Measurements from ENCODE around the gene ATG10. TPM values are rescaled to one million over a fixed set of nuclear protein-coding genes. Genes with fewer than 3 reads are reported as not detected.
"Not testable (repeated sequence)": the region's sequence is repeated elsewhere in the genome, so short reads cannot be mapped to it uniquely, and the experiment has no call there.

Gene ATG10
- 1.6 and 4.4 TPM in 2 replicates for total RNA-seq (2014; rRNA removed; shearing (Covaris generic))

DNA sequence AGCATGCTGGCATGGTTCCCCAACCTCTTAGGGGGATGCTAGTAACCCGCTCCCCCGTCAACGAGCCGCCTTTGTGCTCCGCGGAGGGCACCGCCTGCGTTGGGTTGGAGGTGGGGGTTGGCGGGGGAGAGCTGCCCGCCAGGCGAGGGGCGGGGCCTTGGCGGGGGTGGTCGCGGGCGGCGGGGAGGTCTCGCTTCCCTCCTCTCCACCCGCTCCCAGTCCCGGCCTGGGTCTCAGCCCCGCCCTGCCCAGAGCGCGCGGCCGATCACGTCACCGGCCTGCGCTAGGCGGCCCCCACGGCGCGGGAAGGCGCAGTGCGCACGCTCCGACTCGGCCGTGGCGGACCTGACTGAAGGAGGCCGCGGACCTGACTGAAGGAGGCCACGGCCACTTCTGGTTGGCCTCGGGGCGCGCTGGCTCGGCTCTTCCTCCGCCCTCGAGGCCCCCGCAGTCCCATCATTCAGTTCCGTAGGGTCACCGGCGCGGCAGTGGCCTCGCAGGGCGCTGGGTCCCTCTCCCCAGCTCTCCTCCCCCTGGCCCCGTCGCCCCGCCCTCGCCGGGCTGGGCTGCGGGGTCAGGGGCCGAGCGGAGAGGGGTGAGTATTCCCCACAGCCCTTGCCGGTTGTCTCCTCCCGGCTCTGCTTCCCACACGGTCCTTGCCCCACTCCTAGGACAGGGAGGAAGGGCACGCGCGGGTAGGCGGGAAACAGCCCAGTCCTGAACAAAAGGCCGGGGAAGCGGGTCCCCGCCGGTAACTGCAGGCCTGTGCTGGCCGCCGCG is at the start of gene ATG10:
Gene ATG10 (plus strand): TSS at position 312 of the 780 bp plus-strand sequence. CDS start 15,548 bp downstream, outside the sequence.
- peak; percentile 88 for DNase-seq (ENCODE audit: low spot score)

DNA sequence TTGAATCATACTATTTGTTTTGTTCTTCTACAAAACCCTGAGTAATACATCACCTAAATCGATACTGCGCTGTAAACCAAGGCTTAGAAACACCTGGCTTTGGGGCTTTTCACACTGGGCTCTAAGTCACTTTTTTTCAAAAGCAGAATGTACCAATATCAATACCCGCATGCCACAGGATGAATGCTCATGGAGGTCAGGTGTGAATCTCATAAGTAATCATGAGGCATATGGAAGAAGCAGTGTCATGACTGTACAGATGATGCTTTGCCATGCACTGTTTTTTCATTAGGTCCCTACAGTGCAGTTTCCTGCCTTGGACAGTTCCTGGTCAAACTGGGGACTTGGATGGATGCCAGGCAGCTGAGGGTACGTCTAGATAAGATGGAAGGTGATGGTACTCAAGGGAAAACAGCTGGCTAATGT is 49.0 kb upstream of the ATG10 start:
- no peak for DNase-seq (ENCODE audit: low spot score)

DNA sequence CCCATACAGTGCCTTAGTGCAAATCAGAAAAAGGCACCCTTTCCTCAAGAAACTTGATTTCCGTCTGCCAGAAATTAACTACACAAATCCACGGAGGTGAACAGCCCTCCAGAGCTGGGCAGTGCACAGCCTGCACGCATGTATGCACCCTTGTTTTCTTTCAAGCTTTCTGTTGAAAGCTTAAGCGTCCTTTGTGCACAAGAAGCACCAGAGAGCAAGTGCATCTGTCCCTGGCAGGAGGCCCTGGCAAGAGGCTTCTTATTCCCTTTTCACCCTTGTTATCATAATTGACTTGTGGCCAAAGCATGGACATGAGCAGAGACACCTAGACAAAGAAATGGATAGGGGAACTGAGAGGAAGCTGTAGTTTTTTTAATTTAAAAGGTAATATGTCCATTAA is 47.4 kb upstream of the ATG10 start:
- DNase-seq (ENCODE audit: low spot score) = no peak

DNA sequence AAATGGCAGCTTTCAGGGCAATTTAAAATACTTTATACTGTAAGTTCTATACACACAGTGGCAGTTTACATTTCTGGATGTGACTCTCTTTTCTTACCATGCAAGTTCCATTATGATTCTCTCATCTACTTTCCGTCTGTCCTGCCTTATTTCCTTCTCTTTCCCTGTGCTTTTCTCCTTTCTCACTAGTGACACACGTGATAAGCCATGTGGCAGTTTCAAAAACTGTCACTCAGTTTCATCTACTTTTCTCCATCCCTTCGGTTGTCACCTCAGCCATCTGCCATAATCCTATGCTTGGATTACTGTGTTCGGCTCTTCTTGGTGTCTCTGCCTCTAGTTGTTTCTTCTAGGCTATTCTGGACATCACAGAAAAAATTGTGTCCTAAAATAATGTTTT is 46.8 kb upstream of the ATG10 start:
- DNase-seq (ENCODE audit: low spot score) = no peak

DNA sequence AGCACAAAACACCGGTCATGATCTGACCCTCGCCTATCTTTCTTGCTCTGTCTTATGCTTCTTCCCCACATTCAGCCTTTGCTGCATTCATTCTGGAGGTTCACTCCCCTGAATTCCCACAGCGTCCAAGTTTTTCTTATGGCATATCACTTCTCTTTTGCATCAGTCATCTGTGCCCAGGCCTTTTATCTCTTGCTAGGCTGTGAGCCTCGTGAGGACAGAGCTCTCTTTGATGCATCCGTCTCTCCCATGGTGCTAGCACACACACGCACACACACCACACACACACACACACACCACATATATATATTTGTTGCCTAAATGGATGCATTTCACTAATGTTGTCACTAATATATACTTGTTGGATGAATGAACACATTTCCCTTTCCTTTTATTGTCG is 45.8 kb upstream of the ATG10 start:
- no peak for DNase-seq (ENCODE audit: low spot score)

DNA sequence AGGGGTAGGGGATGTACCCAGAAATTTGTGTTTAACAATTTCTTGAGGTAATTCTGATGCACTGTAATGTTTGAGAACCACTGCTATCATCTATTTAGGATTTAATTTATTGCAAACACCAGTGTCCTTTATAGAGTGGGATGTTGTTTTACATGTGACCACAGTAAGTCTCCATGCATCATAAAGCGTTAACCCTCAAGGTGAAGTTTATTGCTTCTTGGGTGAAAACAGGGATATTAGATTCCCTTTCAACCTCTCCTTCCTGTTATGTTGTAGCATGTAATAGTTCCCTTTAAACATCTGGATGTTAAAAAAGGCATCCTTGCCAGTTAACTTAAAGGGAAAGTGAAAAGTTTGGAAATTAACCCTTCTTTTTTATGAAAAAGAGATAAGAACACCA is 35.8 kb upstream of the ATG10 start:
- no peak for DNase-seq (ENCODE audit: low spot score)

DNA sequence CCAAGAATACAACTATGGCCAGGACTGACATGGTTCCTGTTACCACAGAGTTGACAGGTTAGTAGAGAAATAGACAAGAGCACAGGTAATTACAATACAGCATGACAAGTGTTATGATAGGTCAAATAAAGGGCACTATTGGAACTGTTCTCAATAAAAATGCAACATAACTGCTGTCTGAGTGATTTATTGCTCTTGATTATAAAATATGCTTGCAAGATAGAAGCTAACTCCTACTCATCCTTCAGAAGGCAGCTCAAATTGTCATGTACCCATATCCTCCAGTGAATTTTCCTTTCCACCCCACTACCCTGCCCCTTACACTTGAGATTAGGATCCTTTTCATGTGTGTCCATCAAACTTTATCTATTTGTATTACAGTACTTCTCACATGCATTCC is 35.1 kb upstream of the ATG10 start:
- DNase-seq (ENCODE audit: low spot score) = no peak

DNA sequence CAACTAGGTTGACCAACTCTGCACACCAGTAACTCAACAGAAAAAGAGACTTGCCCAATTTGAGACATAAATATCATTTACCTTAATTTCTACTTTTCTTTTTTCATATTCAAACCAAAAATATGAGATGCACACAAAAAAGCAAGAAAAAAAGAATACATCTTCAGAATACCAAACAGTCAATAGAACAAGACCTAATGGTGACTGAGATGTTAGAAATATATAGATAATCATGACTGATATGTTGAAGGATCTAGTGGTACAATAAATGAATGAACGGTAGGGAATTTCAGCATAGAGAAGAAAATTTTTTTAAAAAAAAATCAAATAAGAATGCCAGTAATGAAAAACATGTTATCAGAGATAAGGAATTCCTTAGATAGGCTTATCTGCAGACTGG is 29.1 kb upstream of the ATG10 start:
- no peak for DNase-seq (ENCODE audit: low spot score)

DNA sequence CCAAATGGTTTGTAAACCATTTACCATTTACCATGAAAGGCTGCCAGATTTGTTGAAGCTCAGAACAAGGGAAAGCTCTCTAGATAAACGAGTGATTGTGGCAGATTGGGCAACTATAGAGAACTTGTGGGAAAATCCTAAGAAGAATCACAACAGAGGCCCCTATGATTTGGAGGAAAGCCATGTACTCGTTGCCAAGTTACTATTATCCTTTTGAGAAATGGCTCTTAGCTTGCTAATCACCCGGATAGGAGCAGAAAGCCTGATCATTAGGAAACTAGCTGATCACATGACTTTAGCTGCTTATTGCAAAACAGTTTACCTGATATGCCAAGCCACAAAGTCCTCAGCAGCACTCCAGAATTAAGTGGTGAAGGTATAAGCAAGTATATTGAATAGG is 23.5 kb upstream of the ATG10 start:
- no peak for DNase-seq (ENCODE audit: low spot score)

DNA sequence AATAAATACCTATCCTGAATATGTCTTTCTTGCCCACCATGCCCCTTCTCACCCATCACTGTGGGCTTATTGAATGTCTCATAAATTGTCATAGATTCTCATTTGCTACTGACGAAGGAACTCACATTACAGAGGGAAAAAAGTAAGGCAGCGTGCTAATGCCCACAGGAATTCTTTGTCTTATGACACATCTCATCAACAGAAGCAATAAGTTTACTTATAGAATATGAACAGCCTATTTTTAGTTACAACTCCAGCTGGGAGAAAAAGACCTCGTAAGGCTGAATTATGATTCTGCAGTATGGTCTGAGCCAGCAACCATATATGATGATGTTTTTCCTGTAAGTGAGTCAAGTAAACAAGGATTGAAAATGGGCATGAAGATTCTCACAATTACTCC is 22.4 kb upstream of the ATG10 start:
- no peak for DNase-seq (ENCODE audit: low spot score)

DNA sequence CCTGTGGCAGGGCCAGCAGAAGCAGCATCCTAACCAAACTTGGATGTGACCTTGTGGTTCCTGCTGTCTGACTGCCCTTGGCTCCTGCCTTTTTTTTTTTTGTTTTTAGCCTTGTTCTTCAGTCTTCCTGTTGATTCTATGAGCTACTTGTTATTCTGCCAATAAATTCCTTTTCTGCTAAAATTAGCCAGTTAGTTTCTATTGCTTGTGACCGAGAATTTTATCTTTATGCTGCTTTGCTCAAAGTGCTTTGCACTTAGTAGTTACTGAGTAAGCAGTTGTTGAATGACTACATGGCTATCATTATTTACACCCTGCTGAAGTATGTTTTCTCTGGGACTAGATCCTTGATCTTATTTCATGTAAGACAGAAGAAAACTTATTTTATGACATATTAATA is 20.8 kb upstream of the ATG10 start:
- DNase-seq (ENCODE audit: low spot score) = no peak

DNA sequence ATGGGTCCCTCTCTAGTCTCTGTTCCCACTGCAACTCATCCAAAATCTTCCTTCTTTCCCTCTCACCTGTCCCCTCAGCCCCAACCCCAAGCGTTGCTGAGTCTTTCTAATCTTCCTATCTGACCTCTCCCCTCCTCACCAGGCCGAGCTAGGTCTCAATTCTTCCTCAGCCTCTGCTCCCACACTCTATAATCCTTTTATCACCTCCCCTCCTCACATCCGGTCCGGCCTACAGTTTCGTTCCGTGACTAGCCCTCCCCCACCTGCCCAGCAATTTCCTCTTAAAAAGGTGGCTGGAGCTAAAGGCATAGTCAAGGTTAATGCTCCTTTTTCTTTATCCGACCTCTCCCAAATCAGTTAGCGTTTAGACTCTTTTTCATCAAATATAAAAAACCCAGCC is 17.0 kb upstream of the ATG10 start:
- not testable (repeated sequence) for DNase-seq (ENCODE audit: low spot score)

DNA sequence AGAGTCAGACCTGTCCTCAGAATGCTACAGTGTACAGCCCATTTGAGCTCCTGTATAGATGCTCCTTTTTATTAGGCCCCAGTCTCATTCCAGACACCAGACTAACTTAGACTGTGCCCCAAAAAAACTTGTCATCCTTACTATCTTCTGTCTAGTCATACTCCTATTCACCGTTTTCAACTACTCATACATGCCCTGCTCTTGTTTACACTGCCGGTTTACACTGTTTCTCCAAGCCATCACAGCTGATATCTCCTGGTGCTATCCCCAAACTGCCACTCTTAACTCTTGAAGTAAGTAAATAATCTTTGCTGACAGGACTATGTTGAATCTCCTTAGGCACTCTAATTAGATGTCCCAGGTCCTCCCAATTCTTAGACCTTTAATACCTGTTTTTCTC is 13.7 kb upstream of the ATG10 start:
- DNase-seq (ENCODE audit: low spot score) = not testable (repeated sequence)

DNA sequence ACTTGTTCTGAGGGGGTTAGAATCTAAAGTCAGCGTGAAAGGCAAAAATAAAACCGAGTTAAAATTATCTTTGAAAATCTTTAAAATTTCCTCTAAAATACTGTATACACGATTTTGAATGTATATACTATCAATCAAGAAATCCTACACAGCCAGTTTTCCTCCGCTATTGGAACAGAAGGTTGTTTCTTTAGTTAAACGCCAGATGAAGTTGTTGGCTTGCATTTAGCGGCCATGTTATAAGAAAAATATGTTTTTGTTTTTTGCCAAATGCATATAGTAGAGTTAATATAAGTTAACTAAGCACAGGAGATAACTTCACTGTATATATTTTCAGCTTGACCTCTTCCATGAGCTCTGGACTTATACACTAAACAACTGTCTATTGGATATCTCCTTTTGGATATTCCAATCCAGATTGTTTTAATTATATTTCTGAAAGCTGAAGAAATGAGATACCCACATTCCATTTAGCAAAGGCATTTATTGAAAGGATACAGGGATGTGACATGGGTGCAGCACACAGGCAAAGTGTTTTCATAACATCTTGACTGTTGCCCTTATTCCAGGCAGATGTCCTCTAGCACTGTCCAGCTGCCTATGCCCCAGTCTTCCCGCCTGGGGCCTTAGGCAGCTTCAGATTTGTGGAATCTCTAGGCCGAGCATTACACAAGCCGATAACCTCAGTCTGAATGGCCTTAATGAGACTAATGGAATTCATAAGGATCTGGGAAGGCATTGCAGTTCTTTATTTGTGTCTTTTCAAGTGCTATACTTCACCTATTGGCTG is 10.0 kb upstream of the ATG10 start:
- DNase-seq (ENCODE audit: low spot score) = no peak

DNA sequence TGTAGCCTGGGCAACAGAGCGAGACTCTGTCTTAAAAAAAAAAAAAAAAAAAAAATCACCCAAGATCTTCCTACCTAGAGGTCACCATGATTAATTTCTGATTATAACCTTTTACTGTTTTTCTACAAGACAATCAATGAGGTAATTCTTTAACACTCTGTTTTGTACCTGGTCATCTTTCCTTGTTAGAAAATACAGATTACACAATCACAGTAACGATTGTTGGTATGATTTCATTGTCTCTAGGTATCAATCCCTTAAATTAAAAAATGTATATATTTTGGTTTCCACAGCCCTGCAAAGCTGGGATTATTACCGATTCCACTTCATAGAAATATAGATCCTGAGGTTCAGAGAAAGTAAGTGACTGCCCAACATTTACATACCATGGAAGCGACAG is 8.3 kb upstream of the ATG10 start:
- no peak for DNase-seq (ENCODE audit: low spot score)

DNA sequence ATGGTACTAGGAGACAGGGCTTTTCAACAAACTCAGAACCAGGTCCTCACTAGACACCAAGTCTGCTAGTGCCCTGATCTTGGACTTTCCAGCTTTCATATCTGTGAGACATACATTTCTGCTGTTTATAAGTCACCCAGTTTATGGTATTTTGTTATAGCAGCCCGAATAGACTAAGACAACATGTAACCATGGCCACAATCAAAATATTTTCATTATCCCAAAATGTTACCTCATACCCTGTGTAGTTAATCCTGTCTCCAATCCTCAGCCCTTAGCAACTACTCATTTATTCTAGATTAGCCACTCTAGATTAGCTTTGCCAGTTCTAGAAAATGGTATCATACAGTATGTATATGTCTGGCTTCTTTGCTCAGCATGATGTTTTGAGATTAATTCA is 6.3 kb upstream of the ATG10 start:
- DNase-seq (ENCODE audit: low spot score) = no peak

DNA sequence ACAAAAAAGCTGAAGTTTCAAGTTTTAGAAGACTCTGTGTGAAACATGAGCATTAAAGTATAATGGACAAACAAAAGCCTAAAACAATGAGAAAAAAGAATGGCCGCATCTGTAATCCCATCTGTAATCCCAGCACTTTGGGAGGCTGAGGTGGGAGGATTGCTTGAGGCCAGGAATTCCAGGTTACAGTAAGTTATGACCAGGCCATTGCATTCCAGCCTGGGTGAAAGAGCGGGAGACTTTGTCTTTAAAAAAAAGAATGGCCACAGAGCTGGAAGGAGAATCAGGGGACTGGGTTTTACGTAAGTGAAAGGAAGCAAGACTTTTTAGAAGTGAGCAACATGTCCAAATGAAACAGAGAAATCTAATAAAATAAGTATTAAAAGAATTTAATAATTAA is 2.6 kb upstream of the ATG10 start:
- DNase-seq (ENCODE audit: low spot score) = no peak

DNA sequence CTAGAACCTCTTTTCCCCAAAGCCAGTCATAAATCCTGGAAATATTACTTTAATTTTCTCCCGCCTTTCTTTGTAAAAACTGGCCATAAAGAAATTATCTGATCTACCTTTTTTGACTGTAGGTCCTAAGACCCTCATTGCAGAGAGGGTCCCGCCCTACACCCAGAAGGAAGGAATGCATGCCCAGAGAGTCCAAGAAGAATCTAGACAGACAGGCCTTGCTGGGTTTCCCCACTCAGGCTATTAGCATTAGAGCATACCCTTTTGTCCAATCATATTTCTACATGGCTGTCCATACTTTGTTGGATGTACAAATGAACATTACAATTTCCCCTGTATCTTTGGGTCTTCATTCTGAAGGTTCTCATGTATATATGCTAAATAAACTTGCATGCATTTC is 1.9 kb upstream of the ATG10 start:
- DNase-seq (ENCODE audit: low spot score) = no peak

DNA sequence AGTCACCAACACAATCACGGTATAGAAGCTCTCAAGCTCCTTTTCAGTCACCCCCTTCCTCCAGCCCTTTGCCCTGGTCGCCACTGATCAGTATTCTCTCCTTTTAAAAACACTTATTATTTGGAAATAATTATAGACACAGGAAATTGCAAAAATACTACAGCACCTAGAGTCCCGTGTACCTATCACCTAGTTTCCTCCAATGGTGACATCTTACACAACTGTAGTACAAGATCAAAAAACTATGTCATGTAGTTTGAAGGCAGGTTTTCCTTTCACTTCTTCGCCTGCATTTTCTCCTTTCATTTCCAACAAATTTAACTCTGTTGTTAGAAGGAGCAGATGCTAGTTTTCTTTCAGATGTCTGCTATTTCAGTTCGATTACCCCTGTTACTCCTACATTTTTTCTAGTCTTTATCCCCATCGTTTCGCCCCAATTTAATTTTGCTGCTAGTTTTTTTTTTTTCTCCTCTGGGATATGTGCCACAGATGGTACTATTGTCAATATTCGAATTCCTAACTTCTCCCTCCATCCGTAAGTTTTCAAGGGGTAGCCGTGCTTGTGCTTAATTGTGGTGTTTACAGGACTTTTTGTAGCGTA is 612 bp upstream of the ATG10 start:
- DNase-seq (ENCODE audit: low spot score) = peak; percentile 43

DNA sequence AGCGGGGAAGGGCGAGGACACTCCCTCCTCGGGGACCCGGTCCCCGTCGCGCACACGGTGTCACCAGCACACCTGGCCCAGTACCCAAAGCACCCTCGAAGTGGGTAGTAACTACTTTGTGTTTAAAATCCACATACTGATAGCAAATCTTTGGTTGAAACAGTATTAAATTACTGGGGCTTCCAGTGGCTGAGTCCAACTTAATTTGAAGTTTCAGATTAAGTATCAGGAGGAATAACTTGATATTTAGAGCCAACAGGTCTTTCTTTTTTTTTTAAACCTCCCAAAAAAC is 615 bp downstream of the ATG10 start:
- DNase-seq (ENCODE audit: low spot score) = no peak

DNA sequence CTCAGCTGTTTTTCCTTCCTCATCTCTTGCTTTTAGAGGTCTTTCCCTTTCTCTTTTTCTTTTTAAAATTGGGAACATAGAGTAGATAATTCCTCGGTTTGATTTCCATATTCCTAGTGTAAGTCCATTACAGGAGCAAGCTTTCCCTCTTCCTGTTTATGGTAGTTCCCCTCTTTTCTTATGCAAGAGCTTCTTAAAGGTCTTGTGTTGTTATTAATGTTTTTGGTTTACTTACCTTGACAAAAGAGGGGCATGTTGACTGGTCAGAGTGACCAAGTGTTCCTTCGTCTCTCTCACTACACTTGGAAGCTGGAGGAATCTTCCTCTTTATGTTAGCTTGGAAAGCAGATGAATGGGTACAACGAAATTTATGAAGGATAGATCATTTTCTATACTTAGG is 8.3 kb downstream of the ATG10 start:
- no peak for DNase-seq (ENCODE audit: low spot score)

DNA sequence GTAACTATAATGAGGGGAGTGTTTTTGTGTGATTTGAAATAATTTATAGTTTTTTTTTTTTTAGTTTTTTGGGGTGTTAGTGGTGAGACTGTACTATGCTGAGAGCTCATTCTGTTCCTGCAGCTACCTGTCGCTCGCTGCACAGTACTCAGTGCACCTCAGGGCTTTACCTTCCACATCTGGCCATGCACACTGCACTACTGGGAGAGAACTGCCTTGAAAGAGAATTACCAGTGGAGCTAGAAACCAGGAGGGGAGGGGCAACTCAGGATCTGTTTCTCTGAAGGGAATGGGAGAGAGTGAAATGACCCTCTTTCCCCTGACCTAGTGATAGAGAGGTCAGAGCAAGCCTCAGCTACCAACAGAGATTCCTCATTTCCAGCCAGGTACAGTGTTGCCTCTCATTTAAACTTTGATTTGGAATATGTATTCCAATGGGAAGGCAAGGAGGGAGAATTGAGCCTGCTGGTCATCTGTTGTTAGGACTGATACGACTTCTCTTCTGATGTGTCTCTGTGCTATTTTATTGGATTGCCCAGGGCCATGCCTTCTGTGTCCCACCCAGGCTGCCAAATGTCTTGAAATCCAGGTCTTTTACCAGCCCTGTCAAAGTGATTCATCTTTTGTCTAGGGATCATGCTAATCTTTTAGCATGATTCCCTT is 8.9 kb downstream of the ATG10 start:
- DNase-seq (ENCODE audit: low spot score) = no peak
